NCI-H1417 (cell line): Measurements from ENCODE around the gene TARP.

Experiments
- DNase-seq, 3 experiments: peaks; one replicate each; lab custom pipeline; 2025; lab: John Stamatoyannopoulos, UW

TARP gene

DNA sequence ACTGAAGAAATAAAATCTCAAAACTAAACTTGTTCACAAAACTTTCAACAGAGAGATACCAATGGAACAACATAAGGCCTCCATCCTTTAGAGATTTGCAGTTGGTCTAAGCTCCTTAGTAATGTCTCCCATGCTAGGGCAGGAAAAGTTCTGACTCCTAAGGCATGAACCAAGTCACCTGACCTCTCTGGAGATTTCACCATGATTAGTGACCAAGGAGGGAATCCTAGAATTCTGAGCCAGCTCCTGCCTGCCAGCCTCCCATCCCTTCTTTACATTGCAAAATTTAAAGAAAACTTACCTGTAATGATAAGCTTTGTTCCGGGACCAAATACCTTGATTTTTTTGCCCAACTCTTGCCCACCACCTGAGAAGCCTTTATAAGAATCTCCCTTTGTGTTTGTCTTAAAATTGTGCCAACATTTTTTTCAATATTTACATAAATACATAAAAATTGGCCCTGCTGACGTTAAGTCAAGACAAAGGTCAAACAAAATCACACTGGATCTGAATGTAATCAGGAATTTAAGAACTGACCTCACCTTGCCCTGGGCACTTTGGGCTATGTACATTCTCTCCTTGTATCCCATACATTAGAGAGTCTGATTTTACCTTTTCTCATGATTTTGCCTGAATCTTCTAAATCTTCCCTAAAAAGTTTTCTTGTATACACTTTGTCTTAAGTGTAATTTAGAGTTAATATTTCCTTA is at the start of gene TARP:
TSS of gene TARP (minus strand) at position 351 of the 710 bp plus-strand sequence.
- DNase-seq: no peak

- DNase-seq: no peak
Observed at GRCh38 chr7:38323156-38323555, 49.7 kb upstream of the TARP start.

- no peak for DNase-seq
Observed at GRCh38 chr7:38322461-38322860, 49.0 kb upstream of the TARP start.

GRCh38 chr7:38321967-38322366 is 48.5 kb upstream of the TARP start:
- DNase-seq: no peak

DNA sequence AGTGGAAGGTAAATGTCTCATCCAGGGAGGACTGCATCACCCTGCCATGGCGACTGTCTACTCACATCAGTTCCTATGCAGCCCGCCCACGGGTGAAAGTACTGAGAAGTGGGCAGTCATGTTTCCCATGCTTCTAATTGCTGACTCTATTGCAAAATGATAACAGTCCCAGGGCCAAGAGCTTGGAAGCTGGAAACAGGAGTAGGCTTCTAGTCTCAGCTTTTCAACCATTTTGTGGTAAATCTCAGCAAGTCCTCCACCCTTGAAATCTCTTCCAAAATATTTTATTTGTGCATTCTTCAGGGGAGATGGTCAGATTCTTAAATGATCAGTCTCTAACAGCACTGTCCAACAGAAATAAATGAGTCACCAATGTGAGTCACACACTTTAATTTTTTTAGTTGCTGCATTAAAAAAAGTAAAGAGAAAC is 48.1 kb upstream of the TARP start:
- no peak for DNase-seq

GRCh38 chr7:38321050-38321449 is 47.6 kb upstream of the TARP start:
- no peak for DNase-seq

DNA sequence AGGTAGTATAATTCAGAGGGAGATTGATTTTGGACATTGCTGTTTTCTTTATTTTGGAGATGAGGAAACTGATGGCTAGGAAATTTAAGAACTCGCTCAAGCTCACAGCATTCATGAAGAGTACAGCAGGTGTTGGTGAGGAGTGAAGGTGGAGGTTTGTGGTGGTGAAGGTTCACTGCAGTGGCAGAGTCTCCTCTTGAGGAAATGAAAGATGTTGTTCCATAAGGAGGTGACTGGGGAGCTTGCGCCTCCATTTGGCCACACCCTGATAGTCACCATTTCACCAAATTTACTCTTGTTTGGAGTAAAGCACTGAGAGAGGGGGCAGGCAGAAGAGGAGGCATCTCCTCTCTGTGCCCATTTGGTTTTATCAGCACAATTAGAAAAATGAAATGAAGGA is 46.4 kb upstream of the TARP start:
- DNase-seq: peak in 1 of 3 experiments; percentile 20

GRCh38 chr7:38318803-38319416 is 45.5 kb upstream of the TARP start:
- peak; percentile 69 to 94 (median 87) for DNase-seq

DNA sequence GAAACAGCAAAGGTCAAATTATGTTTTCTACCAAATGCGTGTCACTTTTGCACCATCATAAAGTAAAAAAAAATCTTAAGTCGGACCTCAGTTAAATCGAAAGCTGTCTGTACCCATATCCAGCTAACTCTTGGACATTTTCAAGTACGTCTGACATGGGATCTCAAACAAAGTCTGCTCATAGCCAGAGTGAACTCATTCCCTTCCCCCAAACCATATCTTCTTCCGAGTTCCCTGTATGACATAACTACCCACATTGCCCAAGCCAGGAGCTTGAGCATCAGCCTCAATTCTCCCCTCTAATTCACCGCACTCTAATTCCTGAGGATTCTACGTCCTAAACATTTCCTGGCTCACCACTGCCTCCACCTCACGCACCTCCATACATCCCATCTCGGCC is 44.8 kb upstream of the TARP start:
- DNase-seq: no peak

DNA sequence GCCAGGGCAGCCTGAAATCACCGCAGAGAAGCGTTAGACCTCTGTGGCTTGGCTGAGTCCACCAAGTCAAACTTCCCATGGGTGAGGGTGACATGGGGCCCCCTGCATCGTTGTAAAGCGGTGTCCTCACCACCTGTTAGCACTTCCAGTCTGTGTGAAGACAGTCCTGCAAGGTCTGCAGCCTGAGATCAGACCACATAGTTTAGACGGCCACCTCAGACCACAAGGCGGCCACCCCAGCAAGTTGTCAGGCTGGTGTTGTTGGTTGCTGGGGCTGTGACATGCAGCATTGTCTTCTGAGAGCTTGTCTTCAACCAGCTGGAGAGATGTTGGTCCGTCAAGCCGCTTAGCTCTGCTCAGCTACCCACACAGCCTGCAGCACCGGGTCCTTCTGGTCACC is 44.1 kb upstream of the TARP start:
- no peak for DNase-seq

GRCh38 chr7:38316733-38317360 is 43.4 kb upstream of the TARP start:
- DNase-seq: no peak

GRCh38 chr7:38315410-38315809 is 42.0 kb upstream of the TARP start:
- DNase-seq: no peak

DNA sequence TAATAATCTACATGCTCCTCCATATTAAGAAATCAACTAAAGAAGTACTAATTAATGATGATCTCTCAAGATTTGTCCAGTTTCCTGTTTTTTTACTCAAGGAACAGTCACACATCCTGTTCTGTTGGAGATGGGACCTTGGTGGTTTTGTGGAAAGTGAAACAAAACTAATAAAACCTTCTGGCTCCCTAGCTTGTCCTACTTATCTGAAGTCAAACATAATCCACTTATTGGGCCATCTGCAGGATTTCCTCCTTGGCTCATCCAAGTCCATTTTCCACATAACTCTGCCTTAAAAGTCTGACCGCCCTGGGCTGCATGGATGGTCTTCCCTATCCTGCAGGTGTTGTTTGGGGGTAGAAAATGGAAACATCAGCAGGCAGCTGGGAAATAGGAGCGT is 39.4 kb upstream of the TARP start:
- no peak for DNase-seq

- peak in 2 of 3 experiments; percentile 76 to 80 for DNase-seq
Observed at GRCh38 chr7:38311329-38311937, 38.0 kb upstream of the TARP start.

- peak in 1 of 3 experiments; percentile 40 for DNase-seq
Observed at GRCh38 chr7:38310591-38311101, 37.2 kb upstream of the TARP start.

DNA sequence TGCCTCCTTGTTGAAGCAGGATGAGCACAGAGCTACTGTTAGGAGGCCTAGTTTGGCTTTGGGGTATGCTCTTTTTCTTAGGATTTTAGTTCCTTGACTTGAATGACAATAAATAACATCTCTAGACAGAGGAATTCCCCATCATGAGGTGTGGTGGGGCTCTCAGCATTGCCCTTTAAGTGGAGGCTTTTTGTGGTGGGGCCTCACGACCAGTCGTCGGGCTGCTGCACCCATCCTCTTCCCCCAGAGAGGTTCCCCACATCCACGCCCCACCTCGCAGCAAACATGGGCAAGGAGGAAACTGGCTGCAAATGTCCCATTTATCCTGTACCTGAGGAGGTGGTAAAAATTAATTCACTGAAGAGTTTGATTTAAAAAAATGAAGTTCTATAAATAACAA is 36.1 kb upstream of the TARP start:
- DNase-seq: no peak

- no peak for DNase-seq
Observed at GRCh38 chr7:38308140-38308539, 34.7 kb upstream of the TARP start.

- DNase-seq: no peak
Observed at GRCh38 chr7:38307640-38308039, 34.2 kb upstream of the TARP start.

- DNase-seq: no peak
Observed at GRCh38 chr7:38306914-38307313, 33.5 kb upstream of the TARP start.

DNA sequence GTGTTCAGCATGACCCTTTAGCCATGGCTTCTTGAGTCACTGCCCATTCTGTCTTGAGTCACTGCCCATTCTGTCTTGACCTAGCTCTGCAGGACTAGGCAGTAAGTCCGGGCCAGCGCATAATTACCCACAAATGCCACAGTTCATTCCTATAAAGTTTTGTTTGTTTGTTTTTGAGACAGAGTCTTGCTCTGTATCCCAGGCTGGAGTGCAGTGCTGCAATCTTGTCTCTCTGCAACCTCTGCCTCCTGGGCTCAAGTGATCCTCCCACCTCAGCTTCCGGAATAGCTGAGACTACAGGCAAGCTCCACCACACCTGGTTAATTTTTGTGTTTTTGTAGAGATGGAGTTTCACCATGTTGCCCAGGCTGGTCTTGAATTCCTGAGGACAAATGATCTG is 32.7 kb upstream of the TARP start:
- no peak for DNase-seq

DNA sequence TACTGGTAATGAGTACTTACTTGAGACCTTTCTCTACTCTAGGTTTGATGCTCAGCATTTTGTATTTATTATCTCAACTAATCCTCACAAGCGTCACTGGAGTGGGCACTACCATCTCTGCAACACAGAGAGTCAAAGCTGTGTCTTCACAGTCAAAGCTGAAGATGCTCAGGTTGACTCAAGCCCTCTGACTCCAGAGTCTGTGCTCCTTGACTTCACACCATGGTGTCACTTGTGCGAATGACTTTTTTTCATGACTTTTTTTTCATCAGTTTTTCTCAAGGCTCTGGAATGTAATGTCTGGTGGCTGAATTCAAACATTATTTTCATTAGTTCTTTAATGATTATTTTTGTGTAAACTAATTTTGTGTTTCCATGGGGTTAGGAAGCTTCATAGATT is 30.4 kb upstream of the TARP start:
- no peak for DNase-seq

DNA sequence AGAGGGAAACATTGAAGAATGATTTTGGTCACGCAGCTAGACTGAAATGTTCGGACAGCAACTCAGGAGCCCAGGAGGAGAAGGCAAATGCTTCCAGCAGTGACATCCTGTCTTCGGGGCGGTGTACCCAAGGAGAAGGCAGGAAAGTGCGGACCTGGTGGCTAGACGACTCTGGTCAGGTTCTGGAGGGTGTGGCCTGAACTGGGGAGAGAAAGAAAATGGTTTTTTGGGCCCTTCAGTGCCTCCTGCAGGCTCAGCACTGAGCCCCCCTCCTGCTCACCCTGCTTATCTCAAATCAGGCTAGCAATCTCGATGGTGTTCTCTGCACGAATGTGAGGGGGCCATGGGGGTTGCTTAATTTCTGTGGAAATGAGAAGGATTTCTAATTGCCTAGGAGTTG is 26.7 kb upstream of the TARP start:
- DNase-seq: no peak
